ENCODE data around the gene KRT33B.
"Not testable (repeated sequence)": the region's sequence is repeated elsewhere in the genome, so short reads cannot be mapped to it uniquely, and the experiment has no call there.

KRT33B gene

GRCh38 chr17:41369713-41370112, at the start of gene KRT33B:
KRT33B (minus strand) TSS chr17:41369813; CDS start chr17:41369750, 63 bp downstream.
- DNase-seq (ENCODE audit: low spot score) = no peak

GRCh38 chr17:41418116-41418860, 48.7 kb upstream of the KRT33B start:
- DNase-seq (ENCODE audit: low spot score) = no peak

- no peak for DNase-seq (ENCODE audit: low spot score)
Measured at GRCh38 chr17:41417576-41418015, 48.0 kb upstream of the KRT33B start.

DNA sequence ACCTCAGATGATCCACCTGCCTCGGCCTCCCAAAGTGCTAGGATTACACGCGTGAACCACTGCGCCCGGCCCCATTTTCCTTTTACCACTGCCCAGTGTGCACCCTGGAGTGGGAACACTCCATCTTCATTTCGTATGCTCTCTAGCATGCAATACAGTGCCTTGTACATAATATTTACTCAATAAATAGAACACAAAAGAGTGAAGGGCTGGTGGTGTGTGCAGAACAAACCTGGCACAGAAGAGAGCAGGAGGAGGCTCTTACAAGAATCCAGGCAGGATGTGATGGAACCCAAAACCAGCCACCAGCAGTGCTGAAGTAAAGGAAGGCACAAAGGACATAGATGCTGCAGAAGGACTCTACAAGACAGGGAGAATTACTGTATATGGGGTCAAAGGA, 47.5 kb upstream of the KRT33B start:
- DNase-seq (ENCODE audit: low spot score) = no peak

DNA sequence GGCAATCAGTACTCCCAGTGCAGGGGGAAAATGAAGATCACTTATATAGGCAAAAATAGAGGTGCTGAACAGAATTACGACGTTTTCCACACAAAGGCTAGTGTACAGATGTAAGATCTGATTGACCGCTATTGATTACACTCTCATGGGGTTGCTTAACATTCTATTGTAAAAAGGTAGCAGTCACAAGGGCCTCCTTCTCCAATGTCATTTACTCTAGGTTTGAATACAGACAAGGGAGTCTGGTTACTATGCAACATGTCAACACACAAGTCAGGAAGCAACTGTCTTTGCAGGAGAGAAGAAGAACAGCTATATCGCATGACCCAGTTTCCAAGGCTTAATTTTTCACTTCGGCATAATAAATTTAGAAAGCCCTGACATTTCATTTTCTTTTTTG, 46.9 kb upstream of the KRT33B start:
- no peak for DNase-seq (ENCODE audit: low spot score)

GRCh38 chr17:41415833-41416335, 46.3 kb upstream of the KRT33B start:
- DNase-seq (ENCODE audit: low spot score) = no peak

DNA sequence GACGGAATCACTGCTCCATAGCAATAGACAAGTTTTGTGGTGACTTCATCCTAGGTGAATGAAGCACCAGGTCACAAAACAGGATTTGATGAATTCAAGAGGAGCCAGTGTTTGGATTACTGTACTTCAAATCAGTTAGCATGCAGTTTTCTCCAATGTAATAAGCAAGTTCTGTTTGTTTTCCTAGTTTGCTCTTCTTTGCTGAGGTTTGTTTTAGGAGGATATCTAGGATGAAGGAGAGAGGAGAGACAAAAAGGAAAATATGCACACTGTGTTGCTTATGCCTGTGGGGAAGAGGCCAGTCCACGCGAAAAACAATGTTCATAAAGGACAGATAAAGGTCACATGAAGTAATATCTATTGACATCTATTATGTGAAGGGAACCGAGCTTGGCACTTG, 45.8 kb upstream of the KRT33B start:
- no peak for DNase-seq (ENCODE audit: low spot score)

GRCh38 chr17:41413982-41414381, 44.4 kb upstream of the KRT33B start:
- DNase-seq (ENCODE audit: low spot score) = no peak

GRCh38 chr17:41413353-41413957, 43.8 kb upstream of the KRT33B start:
- no peak for DNase-seq (ENCODE audit: low spot score)

GRCh38 chr17:41411072-41411840, 41.6 kb upstream of the KRT33B start:
- DNase-seq (ENCODE audit: low spot score) = no peak

DNA sequence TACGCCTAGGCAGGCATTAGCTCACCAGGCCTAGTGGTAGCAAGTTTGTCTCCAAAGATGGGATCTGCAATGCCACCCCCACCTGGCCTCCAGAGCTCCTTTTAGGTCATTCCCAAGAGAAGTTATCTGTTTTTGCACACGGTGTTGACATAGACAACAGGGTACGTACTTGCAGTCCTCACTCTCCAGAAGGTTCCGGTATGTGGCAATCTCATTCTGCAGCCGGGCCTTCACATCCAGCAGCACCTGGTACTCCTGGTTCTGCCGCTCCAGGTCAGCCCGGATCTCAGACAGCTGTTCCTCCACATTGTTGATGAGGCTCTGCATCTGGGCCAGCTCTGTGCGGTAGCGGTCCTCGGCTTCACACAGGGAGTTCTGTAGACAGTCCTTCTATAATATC, 37.6 kb upstream of the KRT33B start:
- no peak for DNase-seq (ENCODE audit: low spot score)

GRCh38 chr17:41406205-41406604, 36.6 kb upstream of the KRT33B start:
- DNase-seq (ENCODE audit: low spot score) = no peak

GRCh38 chr17:41404024-41404671, 34.5 kb upstream of the KRT33B start:
- DNase-seq (ENCODE audit: low spot score) = peak; percentile 67

GRCh38 chr17:41403404-41404023, 33.9 kb upstream of the KRT33B start:
- DNase-seq (ENCODE audit: low spot score) = peak; percentile 17

DNA sequence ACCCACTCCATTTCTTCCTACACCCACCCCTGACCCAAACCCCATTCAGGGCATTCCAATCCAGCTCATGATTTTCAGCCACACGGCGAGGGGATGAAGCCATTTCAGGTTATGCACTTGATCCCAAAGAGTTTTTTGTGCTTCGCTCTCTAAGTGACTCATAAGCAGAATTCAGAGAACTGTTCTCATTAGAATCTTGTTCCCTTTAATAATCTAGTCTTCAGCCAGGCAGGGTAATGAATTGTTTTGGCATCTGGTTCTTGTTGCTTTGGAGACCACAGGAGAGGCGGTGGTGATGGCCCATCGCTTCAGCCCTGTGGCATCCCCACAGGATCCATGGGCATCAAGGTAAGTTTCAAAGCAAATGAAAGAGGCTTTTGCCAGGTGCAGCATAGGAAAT, 32.5 kb upstream of the KRT33B start:
- no peak for DNase-seq (ENCODE audit: low spot score)

DNA sequence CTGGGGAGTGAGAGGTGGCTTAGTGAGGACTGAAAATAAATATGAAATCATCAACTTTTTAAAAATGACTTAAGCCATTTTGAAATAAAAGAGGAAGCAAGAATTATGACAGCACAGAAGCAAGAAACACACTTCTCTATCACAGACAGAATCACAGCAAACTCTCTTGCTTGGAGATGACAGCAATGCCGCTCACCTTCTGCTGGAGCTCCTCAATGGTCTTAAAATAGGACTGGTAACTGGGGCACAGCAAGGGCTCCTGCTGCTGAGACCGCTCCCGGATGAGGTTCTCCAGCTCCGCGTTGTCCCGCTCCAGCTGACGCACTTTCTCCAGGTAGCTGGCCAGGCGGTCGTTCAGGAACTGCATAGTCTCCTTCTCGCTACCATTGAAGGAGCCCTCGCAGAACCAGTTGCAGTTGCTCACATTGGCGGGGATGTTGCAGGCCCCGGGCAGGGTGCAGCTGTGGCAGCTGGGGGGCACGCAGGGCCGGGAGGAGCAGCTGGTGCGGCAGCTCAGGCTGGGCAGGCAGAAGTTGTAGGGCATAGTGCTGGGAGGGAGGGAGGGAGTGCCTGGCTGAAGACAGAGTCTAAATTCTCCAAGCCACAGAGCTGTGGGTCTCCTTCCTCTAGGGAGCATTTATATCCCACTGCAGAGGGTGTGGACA, 27.5 kb upstream of the KRT33B start, which contains the start of gene KRT31:
KRT31 (minus strand) TSS at position 613 of the 665 bp plus-strand sequence; CDS start at position 544, 69 bp downstream.
- no peak for DNase-seq (ENCODE audit: low spot score)

- DNase-seq (ENCODE audit: low spot score) = no peak
Measured at GRCh38 chr17:41396340-41396739, 26.7 kb upstream of the KRT33B start.

DNA sequence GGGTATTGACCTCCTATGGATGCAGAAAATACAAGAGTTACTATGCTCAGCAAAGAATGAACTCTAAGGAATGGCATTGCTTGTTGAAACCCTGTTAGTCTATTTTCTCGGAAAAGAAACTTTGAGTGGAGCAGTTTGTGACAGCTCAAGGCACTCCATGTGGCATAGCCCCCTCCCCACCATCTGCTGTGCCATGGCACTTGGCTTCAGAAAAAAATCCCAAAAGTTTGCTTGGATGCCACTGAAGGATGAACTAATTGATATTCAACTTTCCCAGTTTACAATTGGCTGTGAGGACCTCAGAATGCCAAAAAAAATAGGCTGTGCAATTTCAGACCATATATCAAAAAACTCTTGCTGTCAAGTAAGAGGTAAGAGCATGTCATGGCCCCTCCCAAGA, 26.0 kb upstream of the KRT33B start:
- no peak for DNase-seq (ENCODE audit: low spot score)

- not testable (repeated sequence) for DNase-seq (ENCODE audit: low spot score)
Measured at GRCh38 chr17:41395044-41395443, 25.4 kb upstream of the KRT33B start.

GRCh38 chr17:41394254-41394996, 24.8 kb upstream of the KRT33B start:
- DNase-seq (ENCODE audit: low spot score) = no peak

All from CD4-positive, alpha-beta T cell treated with Interleukin-15 for 4 hours (primary cell).